Upper lobe of right lung (tissue), 1 donor: ENCODE results near the gene JMJD8. TPM values are rescaled to one million over a fixed set of nuclear protein-coding genes. Genes with fewer than 3 reads are reported as not detected.
A peak's percentile ranks its signal among the peaks of the same experiment; 100 is the strongest.

Source experiments
- ATAC-seq: fragments of 200-7000 bp; cut with Tn5 transposase; one replicate; pipeline ENCODE4 v1.9.1; 2020; ENCODE audit warnings: mild to moderate bottlenecking, moderate library complexity
- DNase-seq: peaks from one replicate; pipeline ENCODE4 v3.0.0-alpha.2; 2020
- H3K27ac ChIP-seq: fragments of 200-600 bp; one replicate; pipeline ENCODE4 v1.8.0; 2022
- H3K27me3 ChIP-seq: fragments of 200-600 bp; one replicate; pipeline ENCODE4 v1.8.0; 2022; ENCODE audit warnings: mild to moderate bottlenecking
- H3K36me3 ChIP-seq: fragments of 200-600 bp; one replicate; pipeline ENCODE4 v1.8.0; 2022
- H3K4me1 ChIP-seq: fragments of 200-600 bp; one replicate; pipeline ENCODE4 v1.8.0; 2022
- H3K4me3 ChIP-seq: fragments of 200-600 bp; one replicate; pipeline ENCODE4 v1.8.0; 2022; ENCODE audit warnings: mild to moderate bottlenecking
- H3K9me3 ChIP-seq: fragments of 200-600 bp; one replicate; pipeline ENCODE4 v1.8.0; 2022
- intact Hi-C: fragments of 100-400 bp; cut with DNase I; formaldehyde crosslinking; loops from one replicate; pipeline ENCODE4 v1.11.0; 2022
- total RNA-seq: library from RNA; stranded (reverse); fragmentation: NEBNext Ultra II Directional; extraction: Animal tissue kit (Norgen Biotek cat#: 25700); gene quantifications from one replicate; pipeline ENCODE4 v1.2.1, GENCODE V29; 2021
- TF ChIP-seq, protein P1 (sequence below): fragments of 200-600 bp; IDR thresholded peaks from one replicate; pipeline ENCODE4 v1.8.0; 2022; ENCODE audit warnings: antibody characterized with exemption
- donor health status: DM: no; HTN: yes; CAD: no; lungs with severe emphysema.

Gene JMJD8
- total RNA-seq, 1 donor from 2014 or later: 51.3 TPM

DNA sequence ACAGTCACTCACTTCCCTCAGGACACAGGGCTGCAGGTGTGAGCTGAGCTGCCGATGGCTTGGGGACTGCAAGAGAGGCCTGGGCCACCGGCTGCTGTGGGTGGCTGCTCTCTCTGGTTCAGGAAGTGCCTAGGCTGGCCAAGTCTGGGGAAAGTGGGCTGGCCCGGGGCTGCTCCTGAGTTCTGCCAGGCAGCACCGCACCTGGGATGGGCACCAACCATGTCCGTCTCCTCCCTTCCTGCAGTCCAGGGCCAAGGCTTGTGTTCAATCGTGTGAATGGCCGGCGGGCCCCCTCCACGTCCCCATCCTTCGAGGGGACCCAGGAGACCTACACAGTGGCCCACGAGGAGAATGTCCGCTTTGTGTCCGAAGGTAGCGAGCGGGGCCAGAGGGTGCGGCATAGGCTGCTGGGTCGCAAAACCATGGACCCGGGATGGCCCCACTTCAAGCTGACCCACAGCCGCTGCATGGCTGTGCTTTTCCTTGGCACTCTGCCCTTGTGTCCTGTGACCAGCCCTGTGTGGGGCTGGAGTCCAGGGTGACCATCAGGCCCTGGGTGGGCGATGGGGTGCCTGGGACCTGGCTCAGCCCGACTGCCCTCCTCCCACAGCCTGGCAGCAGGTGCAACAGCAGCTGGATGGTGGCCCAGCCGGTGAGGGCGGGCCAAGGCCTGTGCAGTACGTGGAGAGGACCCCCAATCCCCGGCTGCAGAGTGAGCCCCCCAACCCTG lies 36.8 kb downstream of the JMJD8 start:
- ATAC-seq (no peak), DNase-seq (no peak)
- no peaks in the 10 kb centered on the region for H3K27me3 ChIP-seq
- TF ChIP-seq, protein P1, sequence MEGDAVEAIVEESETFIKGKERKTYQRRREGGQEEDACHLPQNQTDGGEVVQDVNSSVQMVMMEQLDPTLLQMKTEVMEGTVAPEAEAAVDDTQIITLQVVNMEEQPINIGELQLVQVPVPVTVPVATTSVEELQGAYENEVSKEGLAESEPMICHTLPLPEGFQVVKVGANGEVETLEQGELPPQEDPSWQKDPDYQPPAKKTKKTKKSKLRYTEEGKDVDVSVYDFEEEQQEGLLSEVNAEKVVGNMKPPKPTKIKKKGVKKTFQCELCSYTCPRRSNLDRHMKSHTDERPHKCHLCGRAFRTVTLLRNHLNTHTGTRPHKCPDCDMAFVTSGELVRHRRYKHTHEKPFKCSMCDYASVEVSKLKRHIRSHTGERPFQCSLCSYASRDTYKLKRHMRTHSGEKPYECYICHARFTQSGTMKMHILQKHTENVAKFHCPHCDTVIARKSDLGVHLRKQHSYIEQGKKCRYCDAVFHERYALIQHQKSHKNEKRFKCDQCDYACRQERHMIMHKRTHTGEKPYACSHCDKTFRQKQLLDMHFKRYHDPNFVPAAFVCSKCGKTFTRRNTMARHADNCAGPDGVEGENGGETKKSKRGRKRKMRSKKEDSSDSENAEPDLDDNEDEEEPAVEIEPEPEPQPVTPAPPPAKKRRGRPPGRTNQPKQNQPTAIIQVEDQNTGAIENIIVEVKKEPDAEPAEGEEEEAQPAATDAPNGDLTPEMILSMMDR: no peak
- intact Hi-C loops: no loop called here
- H3K4me3 ChIP-seq: no peak overlapping the region
- peaks cover 41% of the 10 kb centered on the region for H3K4me1 ChIP-seq
- no peaks in the 10 kb centered on the region for H3K9me3 ChIP-seq
- no peak overlapping the region for H3K27ac ChIP-seq
- H3K36me3 ChIP-seq: no peaks in the 10 kb centered on the region

DNA sequence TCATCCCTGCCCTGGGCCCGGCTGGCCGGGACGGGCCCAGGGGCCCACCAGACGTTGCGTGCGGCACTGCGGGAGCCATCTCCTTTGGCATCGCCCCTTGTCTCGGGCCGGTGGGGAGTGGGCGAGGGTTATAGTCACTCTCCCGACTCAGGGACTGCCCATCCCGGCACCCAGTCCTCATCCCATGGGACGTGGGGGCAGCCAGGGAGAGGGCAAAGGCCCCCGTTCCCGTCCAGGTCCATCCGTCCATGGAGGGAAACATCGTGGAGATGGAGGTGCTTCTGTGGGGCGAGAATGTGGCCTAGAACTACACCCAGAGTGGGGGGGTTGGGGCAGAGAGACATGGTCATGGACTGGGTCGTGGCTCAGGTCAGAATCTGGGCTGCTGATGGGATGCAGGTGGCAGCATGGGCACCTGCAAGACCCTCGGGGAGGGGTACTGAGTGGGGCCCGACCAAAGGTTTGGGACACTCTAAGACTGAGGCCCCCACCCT lies 37.4 kb downstream of the JMJD8 start:
- Histone ChIP-seq H3K4me3 (no peak overlapping the region), H3K4me1 (peaks cover 41% of the 10 kb centered on the region)

DNA sequence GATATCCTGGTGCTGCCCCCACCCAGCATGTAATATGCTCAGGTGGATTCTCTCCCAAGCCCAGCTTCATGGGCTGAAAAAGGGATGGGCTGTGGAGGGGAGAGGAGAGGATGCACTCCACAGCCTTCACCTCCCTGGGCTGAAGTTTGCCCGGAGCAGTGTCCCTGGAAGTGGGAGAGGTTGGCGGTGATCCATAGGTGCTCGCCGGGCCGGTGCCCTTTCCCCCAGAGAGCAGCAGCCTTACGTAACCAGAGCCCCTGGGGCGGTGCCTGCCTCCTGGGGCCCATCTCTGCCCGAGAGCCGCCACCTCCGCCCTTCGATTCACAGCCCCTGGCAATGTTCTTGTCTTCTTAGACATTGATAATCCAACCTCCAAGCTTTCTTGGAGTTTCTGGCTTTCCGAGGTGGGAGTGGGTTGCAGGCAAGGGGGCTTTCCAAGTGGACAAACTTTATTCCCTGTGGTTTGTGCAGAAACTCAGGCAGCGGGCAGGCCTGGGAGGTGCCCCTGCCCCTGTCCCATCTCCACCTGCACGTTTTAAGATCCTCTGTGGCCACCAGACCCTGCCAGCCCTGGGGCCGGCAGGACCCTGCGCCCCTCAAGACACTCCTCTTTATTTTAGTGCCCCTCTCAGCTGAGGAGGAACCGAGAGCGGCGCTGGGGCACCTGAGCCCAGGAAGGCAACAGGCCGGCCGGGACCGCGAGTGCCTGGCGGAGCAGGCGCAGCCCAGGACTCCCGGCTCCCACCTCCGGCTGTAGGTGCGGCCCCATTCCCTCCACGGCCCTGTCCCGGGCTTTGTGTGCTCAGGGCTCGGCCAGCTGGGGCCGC lies 38.1 kb downstream of the JMJD8 start:
- peak overlapping the region; percentile 24 for H3K27ac ChIP-seq
- no peaks in the 10 kb centered on the region for H3K36me3 ChIP-seq
- H3K4me1 ChIP-seq: peaks cover 41% of the 10 kb centered on the region
- ATAC-seq (no peak), DNase-seq (peak; percentile 84)
- no peaks in the 10 kb centered on the region for H3K27me3 ChIP-seq
- H3K4me3 ChIP-seq: no peak overlapping the region
- H3K9me3 ChIP-seq: no peaks in the 10 kb centered on the region
- intact Hi-C loops: no loop called here
- TF ChIP-seq, protein P1: no peak

More for the DNA sequence above, 37.4 kb downstream of the JMJD8 start:
- DNase-seq: no peak
- intact Hi-C loops: no loop called here
- TF ChIP-seq, protein P1: no peak
- no peaks in the 10 kb centered on the region for H3K9me3 ChIP-seq
- no peaks in the 10 kb centered on the region for H3K27me3 ChIP-seq
- no peak for ATAC-seq
- H3K27ac ChIP-seq: no peak overlapping the region
- no peaks in the 10 kb centered on the region for H3K36me3 ChIP-seq

DNA sequence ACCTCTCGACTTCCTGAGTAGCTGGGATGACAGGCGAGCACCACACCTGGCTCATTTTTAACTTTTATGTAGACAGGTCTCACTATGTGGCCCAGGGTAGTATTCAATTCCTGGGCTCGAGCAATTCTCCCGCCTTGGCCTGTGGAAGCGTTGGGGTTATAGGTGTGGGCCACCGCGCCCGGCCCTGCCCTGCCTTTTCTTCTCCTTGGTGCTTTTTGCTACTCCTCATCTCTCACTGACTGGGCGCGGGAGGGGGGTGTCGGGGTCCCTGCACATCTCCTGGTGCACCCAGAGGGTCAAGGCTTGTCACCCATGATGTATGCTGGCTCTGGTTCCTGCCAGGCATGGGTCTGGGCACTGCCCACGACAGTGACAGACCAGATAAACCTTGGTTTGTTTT lies 39.6 kb downstream of the JMJD8 start:
- TF ChIP-seq, protein P1: no peak
- ATAC-seq (no peak), DNase-seq (no peak)
- Histone ChIP-seq H3K36me3 (no peaks in the 10 kb centered on the region), H3K27me3 (no peaks in the 10 kb centered on the region), H3K9me3 (no peaks in the 10 kb centered on the region), H3K27ac (no peak overlapping the region), H3K4me3 (no peak overlapping the region), H3K4me1 (peaks cover 33% of the 10 kb centered on the region)
- intact Hi-C loops: no loop called here

DNA sequence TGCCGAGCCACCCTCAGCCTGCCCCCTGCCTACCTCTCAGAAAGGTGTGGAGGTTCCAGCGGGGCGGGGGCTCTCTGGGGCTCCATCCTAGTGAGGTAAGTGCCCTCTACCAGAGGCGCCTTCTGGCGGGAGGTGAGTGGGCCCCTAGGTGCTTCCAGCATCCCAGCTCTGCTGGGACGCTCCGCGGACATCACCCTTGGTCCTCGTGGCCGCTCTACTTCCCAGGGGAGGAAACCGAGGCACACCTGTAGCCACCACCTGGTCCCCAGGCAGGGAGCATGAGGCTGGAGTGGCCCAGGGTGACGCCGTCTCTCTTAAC lies 41.1 kb downstream of the JMJD8 start:
- Histone ChIP-seq H3K9me3 (no peaks in the 10 kb centered on the region), H3K36me3 (no peaks in the 10 kb centered on the region), H3K27ac (peak overlapping the region; percentile 76), H3K4me1 (peaks cover 28% of the 10 kb centered on the region), H3K4me3 (peak overlapping the region; percentile 71), H3K27me3 (no peaks in the 10 kb centered on the region)
- intact Hi-C loops: no loop called here
- no peak for ATAC-seq
- TF ChIP-seq, protein P1: no peak
- DNase-seq: no peak
